K562 (cell line): Measurements from ENCODE around the gene CLDN15. TPM values are rescaled to one million over a fixed set of nuclear protein-coding genes. Genes with fewer than 3 reads are reported as not detected.
A peak's percentile ranks its signal among the peaks of the same experiment; 100 is the strongest.

ENCODE experiments used
- CREB3L1 ChIP-seq: fragments of 450-650 bp; IDR thresholded peaks from 2 replicates; pipeline ENCODE4 v1.6.1; 2014; ENCODE audit warnings: low read depth, mild to moderate bottlenecking, moderate library complexity, borderline replicate concordance
- DDX20 ChIP-seq: fragments of 450-650 bp; IDR thresholded peaks from 2 replicates; pipeline ENCODE4 v1.6.1; 2016; ENCODE audit warnings: missing genetic modification characterization, low read depth, mild to moderate bottlenecking, missing compliant biosample characterization, moderate library complexity
- EP400 ChIP-seq: fragments of 450-650 bp; IDR thresholded peaks from 2 replicates; pipeline ENCODE4 v1.6.1; 2017; ENCODE audit warnings: antibody characterized with exemption, mild to moderate bottlenecking, moderate library complexity
- FOXA1 ChIP-seq: fragments of 450-650 bp; IDR thresholded peaks from 2 replicates; pipeline ENCODE4 v1.6.1; 2016; ENCODE audit warnings: mild to moderate bottlenecking, borderline replicate concordance
- MED1 ChIP-seq: sonication (generic); formaldehyde crosslinking; IDR thresholded peaks from 2 replicates; pipeline ENCODE4 v1.8.1; 2023; ENCODE audit warnings: missing genetic modification reagents, borderline replicate concordance
- NCOA4 ChIP-seq: fragments of 450-650 bp; IDR thresholded peaks from 2 replicates; pipeline ENCODE4 v1.6.1; 2018; ENCODE audit warnings: mild to moderate bottlenecking; ENCODE audit not compliant: partially characterized antibody
- RB1 ChIP-seq: fragments of 450-650 bp; IDR thresholded peaks from 2 replicates; pipeline ENCODE4 v1.6.1; 2017; ENCODE audit warnings: low read depth, mild to moderate bottlenecking
- SRSF7 ChIP-seq: fragments of 200-400 bp; formaldehyde crosslinking; optimal IDR thresholded peaks from 2 replicates; pipeline ENCODE3; 2017; ENCODE audit warnings: mild to moderate bottlenecking, low read depth, low read length
- STAG1 ChIP-seq: sonication (generic); formaldehyde crosslinking; IDR thresholded peaks from 2 replicates; pipeline ENCODE4 v1.5.0; 2020; ENCODE audit warnings: missing genetic modification reagents, borderline replicate concordance
- TAF1 ChIP-seq: IDR thresholded peaks from 2 replicates; pipeline ENCODE4 v1.6.1; 2011; ENCODE audit warnings: mild to moderate bottlenecking, low read length, moderate library complexity; ENCODE audit not compliant: insufficient read depth, control insufficient read depth, severe bottlenecking; ENCODE audit errors: extremely low read depth
- THAP7 ChIP-seq: fragments of 250-450 bp; sonication (Bioruptor Pico); IDR thresholded peaks from 2 replicates; pipeline ENCODE4 v1.5.0; 2021
- ZNF445 ChIP-seq: fragments of 250-450 bp; sonication (Bioruptor Pico); IDR thresholded peaks from 2 replicates; pipeline ENCODE4 v1.4.0; 2020; ENCODE audit warnings: low read depth, mild to moderate bottlenecking, moderate library complexity
- polyA plus RNA-seq, 8 experiments: library from polyadenylated mRNA; depleted of rRNA in 4 of 8; stranded (reverse) in 5 of 8; unstranded in 3 of 8; fragments of >200 nt; fragmentation: Nextera tagmentation in 2 of 8; fragmentation: Illumina TruSeq in 1 of 8; extraction: Ambion mirVana in 2 of 8; extraction: Trizol in 1 of 8; gene quantifications; 2 replicates each; pipeline versions ENCODE4 v1.2.1 to v1.2.3, GENCODE V29; 2011 to 2014; ENCODE audit warnings: inconsistent platforms in 1 of 8, missing spikeins in 1 of 8
- total RNA-seq, 7 experiments: library from RNA; depleted of rRNA in 6 of 7; stranded (reverse); fragments of >200 nt in 6 of 7; fragmentation: Illumina TruSeq in 2 of 7; extraction: Trizol in 2 of 7; gene quantifications; 2 replicates each; pipeline versions ENCODE4 v1.2.1 to v1.2.3, GENCODE V29; 2011 to 2021; ENCODE audit warnings: low replicate concordance in 1 of 7
- TF ChIP-seq, protein P1 (sequence below): fragments of 200-800 bp; sonication (Bioruptor generic); IDR thresholded peaks from 2 replicates; pipeline ENCODE4 v1.6.1; 2016; ENCODE audit warnings: missing genetic modification characterization, missing compliant biosample characterization
- TF ChIP-seq, protein P2 (sequence below): fragments of 250-450 bp; sonication (Bioruptor Pico); IDR thresholded peaks from 2 replicates; pipeline ENCODE4 v1.5.0; 2020; ENCODE audit warnings: mild to moderate bottlenecking, borderline replicate concordance
- TF ChIP-seq, protein P3 (sequence below): conservative IDR thresholded peaks from 2 replicates; pipeline ENCODE4 v1.6.1; 2011; ENCODE audit warnings: low read depth, mild to moderate bottlenecking, low read length; ENCODE audit not compliant: control insufficient read depth

CLDN15 gene
- total and polyA plus RNA-seq, 9 of the 15 experiments (the other 6 are each of a cell fraction or from before 2014, with no cell fraction given) = 0.32 to 14.5 (median 7.4) TPM

DNA sequence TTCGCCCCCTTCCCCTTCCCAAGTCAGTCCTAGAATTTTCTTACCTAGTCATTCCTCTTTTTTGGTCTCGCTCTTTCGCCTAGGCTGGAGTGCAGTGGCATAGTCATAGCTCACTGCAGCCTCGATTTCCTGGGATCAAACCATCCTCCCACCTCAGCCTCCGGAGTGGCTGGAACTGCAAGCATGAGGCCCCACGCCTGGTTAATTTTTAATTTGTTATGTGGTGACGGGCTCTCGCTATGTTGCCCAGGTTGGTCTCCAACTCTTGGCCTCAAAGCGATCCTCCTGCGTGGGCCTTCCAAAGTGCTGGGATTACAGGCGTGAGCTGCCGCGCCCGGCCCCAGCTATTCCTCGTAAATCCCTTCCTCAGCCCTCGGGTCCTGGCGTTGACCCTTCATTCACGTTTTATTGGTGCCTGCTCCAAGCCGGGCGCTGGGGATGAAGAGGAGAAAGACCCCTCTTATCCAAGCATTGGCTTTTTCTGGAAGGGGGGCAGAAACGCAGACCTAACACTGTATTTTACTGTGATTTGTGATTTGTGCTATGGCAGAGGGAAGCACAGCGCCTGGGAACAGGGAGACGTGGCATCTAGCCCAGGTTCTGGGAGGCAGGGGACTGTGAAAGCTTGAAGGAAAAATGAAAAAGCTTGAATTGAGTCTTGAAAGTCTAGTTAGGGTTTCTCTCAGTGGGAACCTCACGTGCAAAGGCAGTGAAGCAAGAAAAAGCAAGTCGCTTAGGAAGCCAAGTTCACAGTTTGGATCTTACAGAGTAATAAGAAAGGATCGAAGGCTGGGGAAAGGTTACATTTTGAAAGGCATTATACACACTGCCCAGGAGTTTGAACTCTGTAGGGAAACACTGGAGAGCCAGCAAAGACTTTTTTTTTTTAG lies 19.1 kb downstream of the CLDN15 start (continued):
- TF ChIP-seq, protein P1, sequence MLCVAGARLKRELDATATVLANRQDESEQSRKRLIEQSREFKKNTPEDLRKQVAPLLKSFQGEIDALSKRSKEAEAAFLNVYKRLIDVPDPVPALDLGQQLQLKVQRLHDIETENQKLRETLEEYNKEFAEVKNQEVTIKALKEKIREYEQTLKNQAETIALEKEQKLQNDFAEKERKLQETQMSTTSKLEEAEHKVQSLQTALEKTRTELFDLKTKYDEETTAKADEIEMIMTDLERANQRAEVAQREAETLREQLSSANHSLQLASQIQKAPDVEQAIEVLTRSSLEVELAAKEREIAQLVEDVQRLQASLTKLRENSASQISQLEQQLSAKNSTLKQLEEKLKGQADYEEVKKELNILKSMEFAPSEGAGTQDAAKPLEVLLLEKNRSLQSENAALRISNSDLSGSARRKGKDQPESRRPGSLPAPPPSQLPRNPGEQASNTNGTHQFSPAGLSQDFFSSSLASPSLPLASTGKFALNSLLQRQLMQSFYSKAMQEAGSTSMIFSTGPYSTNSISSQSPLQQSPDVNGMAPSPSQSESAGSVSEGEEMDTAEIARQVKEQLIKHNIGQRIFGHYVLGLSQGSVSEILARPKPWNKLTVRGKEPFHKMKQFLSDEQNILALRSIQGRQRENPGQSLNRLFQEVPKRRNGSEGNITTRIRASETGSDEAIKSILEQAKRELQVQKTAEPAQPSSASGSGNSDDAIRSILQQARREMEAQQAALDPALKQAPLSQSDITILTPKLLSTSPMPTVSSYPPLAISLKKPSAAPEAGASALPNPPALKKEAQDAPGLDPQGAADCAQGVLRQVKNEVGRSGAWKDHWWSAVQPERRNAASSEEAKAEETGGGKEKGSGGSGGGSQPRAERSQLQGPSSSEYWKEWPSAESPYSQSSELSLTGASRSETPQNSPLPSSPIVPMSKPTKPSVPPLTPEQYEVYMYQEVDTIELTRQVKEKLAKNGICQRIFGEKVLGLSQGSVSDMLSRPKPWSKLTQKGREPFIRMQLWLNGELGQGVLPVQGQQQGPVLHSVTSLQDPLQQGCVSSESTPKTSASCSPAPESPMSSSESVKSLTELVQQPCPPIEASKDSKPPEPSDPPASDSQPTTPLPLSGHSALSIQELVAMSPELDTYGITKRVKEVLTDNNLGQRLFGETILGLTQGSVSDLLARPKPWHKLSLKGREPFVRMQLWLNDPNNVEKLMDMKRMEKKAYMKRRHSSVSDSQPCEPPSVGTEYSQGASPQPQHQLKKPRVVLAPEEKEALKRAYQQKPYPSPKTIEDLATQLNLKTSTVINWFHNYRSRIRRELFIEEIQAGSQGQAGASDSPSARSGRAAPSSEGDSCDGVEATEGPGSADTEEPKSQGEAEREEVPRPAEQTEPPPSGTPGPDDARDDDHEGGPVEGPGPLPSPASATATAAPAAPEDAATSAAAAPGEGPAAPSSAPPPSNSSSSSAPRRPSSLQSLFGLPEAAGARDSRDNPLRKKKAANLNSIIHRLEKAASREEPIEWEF (CRISPR knock-in tag) = no peak
- no peak for TF ChIP-seq EP400
- TF ChIP-seq, protein P2, sequence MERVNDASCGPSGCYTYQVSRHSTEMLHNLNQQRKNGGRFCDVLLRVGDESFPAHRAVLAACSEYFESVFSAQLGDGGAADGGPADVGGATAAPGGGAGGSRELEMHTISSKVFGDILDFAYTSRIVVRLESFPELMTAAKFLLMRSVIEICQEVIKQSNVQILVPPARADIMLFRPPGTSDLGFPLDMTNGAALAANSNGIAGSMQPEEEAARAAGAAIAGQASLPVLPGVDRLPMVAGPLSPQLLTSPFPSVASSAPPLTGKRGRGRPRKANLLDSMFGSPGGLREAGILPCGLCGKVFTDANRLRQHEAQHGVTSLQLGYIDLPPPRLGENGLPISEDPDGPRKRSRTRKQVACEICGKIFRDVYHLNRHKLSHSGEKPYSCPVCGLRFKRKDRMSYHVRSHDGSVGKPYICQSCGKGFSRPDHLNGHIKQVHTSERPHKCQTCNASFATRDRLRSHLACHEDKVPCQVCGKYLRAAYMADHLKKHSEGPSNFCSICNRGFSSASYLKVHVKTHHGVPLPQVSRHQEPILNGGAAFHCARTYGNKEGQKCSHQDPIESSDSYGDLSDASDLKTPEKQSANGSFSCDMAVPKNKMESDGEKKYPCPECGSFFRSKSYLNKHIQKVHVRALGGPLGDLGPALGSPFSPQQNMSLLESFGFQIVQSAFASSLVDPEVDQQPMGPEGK (CRISPR knock-in tag) = no peak
- TF ChIP-seq THAP7 = no peak
- TF ChIP-seq NCOA4 = no peak
- no peak for TF ChIP-seq MED1 (CRISPR knock-in tag)
- TF ChIP-seq, protein P3, sequence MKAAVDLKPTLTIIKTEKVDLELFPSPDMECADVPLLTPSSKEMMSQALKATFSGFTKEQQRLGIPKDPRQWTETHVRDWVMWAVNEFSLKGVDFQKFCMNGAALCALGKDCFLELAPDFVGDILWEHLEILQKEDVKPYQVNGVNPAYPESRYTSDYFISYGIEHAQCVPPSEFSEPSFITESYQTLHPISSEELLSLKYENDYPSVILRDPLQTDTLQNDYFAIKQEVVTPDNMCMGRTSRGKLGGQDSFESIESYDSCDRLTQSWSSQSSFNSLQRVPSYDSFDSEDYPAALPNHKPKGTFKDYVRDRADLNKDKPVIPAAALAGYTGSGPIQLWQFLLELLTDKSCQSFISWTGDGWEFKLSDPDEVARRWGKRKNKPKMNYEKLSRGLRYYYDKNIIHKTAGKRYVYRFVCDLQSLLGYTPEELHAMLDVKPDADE = 0 out of 2 replicates have a peak, but pooled peaks have one; percentile 32
- TF ChIP-seq SRSF7 = no peak
- TF ChIP-seq STAG1 (CRISPR knock-in tag) = no peak
- TF ChIP-seq CREB3L1 = no peak
- peak; percentile 18 for TF ChIP-seq TAF1
- no peak for TF ChIP-seq DDX20
- TF ChIP-seq FOXA1 = no peak
- no peak for TF ChIP-seq RB1
- no peak for TF ChIP-seq ZNF445 (CRISPR knock-in tag)
